Mammary epithelial cell (primary cell): ENCODE results near the gene TXNDC9.
"Not testable (repeated sequence)": the region's sequence is repeated elsewhere in the genome, so short reads cannot be mapped to it uniquely, and the experiment has no call there.

Source experiments
- EZH2 ChIP-seq: IDR thresholded peaks from 2 replicates; pipeline ENCODE4 v1.6.1; 2012; ENCODE audit warnings: low read length, inconsistent platforms, borderline replicate concordance
- TF ChIP-seq, protein P1 (sequence below), 2 donors: IDR thresholded peaks in 1 of 2; conservative IDR thresholded peaks in 1 of 2; 2 replicates each; pipeline ENCODE4 v1.5.1; 2011 to 2012; ENCODE audit warnings: inconsistent platforms in 2 of 2, low read length in 2 of 2, mild to moderate bottlenecking in 2 of 2, control low read depth in 1 of 2, low read depth in 1 of 2; ENCODE audit not compliant: insufficient read depth in 1 of 2; ENCODE audit errors: extremely low read depth in 1 of 2

- TF ChIP-seq, protein P1, sequence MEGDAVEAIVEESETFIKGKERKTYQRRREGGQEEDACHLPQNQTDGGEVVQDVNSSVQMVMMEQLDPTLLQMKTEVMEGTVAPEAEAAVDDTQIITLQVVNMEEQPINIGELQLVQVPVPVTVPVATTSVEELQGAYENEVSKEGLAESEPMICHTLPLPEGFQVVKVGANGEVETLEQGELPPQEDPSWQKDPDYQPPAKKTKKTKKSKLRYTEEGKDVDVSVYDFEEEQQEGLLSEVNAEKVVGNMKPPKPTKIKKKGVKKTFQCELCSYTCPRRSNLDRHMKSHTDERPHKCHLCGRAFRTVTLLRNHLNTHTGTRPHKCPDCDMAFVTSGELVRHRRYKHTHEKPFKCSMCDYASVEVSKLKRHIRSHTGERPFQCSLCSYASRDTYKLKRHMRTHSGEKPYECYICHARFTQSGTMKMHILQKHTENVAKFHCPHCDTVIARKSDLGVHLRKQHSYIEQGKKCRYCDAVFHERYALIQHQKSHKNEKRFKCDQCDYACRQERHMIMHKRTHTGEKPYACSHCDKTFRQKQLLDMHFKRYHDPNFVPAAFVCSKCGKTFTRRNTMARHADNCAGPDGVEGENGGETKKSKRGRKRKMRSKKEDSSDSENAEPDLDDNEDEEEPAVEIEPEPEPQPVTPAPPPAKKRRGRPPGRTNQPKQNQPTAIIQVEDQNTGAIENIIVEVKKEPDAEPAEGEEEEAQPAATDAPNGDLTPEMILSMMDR (conservative IDR thresholded peaks at IDR 0.05 in 1 of 2, IDR thresholded peaks at IDR 0.05 in 1 of 2; ENCODE audit: extremely low read depth in 1 of 2, insufficient read depth in 1 of 2, low read depth in 1 of 2, low read length in 2 of 2): not testable (repeated sequence)
- not testable (repeated sequence) for TF ChIP-seq EZH2
Measured at GRCh38 chr2:99278195-99278765, 57.9 kb downstream of the TXNDC9 start.
